HAP-1 (cell line): ENCODE results near the gene TBL3.
"Not testable (repeated sequence)": the region's sequence is repeated elsewhere in the genome, so short reads cannot be mapped to it uniquely, and the experiment has no call there.

Experiments used
- DNase-seq, 2 experiments: peaks; one replicate each; pipeline ENCODE4 v3.0.0-alpha.2; 2016 to 2020; ENCODE audit warnings: low spot score in 2 of 2
- H3K27me3 ChIP-seq: fragments of 250-450 bp; sonication (Bioruptor Pico); 2 replicates; pipeline ENCODE4 v1.5.1; 2020; ENCODE audit warnings: low read depth, mild to moderate bottlenecking, moderate library complexity
- H3K36me3 ChIP-seq: fragments of 250-450 bp; sonication (Bioruptor Pico); replicated peaks from 2 replicates; pipeline ENCODE4 v1.5.1; 2020; ENCODE audit warnings: mild to moderate bottlenecking
- H3K4me1 ChIP-seq: fragments of 250-450 bp; sonication (Bioruptor Pico); 2 replicates; pipeline ENCODE4 v1.5.1; 2020; ENCODE audit warnings: mild to moderate bottlenecking
- H3K4me3 ChIP-seq: fragments of 250-450 bp; sonication (Bioruptor Pico); 2 replicates; pipeline ENCODE4 v1.5.1; 2020; ENCODE audit warnings: mild to moderate bottlenecking, moderate library complexity
- H3K9me3 ChIP-seq: fragments of 250-450 bp; sonication (Bioruptor Pico); 2 replicates; pipeline ENCODE4 v1.5.1; 2020; ENCODE audit warnings: mild to moderate bottlenecking, moderate library complexity
- in situ Hi-C: fragments of 300-500 bp; cut with MboI; formaldehyde crosslinking; loops from 3 replicates; pipeline ENCODE4 v1.14.3; 2020; ENCODE audit warnings: low sequenced_read_pairs, inconsistent platforms, mixed read lengths

The TBL3 gene

DNA sequence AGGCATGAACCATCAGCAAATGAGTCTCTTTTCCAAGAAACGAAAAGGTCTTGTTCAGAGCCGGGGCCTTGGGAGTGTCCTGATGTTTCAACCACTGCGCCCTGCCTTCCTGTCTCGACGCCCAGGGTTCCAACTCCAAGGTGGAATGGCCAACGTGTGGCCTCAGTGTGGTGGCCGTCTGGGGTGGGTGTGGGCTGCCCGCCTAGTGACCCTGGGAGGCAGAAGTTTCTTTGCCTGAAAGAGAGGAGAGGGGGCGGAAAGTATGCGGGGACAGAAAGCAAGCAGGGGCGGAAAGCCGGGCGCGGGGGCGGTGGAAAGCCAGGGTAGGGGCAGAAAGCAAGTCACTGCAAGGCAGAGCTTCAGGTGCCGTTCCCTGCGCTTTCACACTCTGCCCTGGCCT, 32.9 kb upstream of the TBL3 start:
- no peak for DNase-seq
- H3K36me3 ChIP-seq, result peaks cover 19% of the 10 kb centered on the region
- H3K27me3 ChIP-seq, result no peaks in the 10 kb centered on the region
- H3K9me3 ChIP-seq, result no peaks in the 10 kb centered on the region
- in situ Hi-C loops, result no loop called here
- no peak overlapping the region for H3K4me3 ChIP-seq
- peaks cover 6% of the 10 kb centered on the region for H3K4me1 ChIP-seq

DNA sequence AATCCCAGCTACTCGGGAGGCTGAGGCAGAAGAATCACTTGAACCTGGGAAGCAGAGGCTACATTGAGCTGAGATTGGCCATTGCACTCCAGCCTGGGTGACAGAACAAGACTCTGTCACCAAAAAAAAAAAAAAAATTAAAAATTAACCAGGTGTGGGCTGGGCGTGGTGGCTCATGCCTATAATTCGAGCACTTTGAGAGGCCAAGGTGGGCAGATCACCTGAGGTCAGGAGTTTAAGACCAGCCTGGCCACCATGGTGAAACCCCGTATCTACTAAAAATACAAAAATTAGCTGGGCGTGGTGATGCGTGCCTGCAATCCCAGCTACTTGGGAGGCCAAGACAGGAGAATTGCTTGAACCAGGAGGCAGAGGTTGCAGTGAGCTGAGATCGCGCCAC, 32.0 kb upstream of the TBL3 start:
- H3K4me3 ChIP-seq, H3K9me3 ChIP-seq, DNase-seq, H3K27me3 ChIP-seq, H3K4me1 ChIP-seq, in situ Hi-C loops: not testable (repeated sequence)
- peaks cover 19% of the 10 kb centered on the region for H3K36me3 ChIP-seq

DNA sequence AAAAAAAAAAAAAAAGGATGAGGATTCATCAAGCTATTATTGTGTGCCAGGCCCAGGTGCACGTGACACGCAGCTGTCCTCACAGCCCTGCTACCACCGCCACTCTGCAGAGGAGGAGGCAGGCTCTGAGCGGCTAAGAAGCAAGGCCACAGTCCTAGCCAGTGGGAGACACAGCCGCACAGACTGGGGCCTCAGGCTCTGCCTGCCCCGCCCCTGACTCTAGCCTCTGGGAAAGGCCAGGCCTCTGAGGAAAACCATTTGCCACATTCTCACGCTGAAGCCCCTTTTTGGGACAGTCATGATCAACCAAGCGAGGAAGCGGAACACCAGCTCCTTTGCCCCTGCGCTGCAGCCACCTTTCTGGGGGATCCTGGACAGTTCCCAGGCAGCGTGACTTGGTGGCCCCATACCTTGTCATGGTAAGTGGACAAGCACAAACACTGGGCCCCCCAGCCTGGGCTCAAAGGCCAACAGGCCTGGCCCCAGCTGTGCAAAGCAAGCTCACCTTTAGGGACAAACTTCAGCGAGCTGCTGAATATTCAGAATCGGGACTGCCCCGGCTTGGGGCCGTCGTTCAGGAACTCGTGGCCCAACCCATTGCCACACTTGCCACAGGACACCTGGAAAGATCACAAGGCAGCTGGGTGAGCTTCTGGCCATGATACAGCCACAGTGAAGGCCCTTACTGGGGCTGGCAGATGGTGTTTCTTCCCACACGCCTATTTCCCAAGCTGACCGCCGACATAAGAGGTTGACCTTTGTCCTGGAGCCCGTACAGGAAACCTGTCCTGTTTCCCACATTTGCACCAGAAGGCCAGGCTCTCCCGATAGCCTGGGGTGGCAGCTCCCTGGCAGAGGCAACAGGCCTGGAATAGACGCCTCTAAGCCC, 31.3 kb upstream of the TBL3 start:
- in situ Hi-C loops, result no loop called here
- H3K9me3 ChIP-seq, result no peaks in the 10 kb centered on the region
- H3K4me1 ChIP-seq, result peaks cover 8% of the 10 kb centered on the region
- peaks cover 19% of the 10 kb centered on the region for H3K36me3 ChIP-seq
- no peaks in the 10 kb centered on the region for H3K27me3 ChIP-seq
- H3K4me3 ChIP-seq, result no peak overlapping the region
- no peak for DNase-seq

DNA sequence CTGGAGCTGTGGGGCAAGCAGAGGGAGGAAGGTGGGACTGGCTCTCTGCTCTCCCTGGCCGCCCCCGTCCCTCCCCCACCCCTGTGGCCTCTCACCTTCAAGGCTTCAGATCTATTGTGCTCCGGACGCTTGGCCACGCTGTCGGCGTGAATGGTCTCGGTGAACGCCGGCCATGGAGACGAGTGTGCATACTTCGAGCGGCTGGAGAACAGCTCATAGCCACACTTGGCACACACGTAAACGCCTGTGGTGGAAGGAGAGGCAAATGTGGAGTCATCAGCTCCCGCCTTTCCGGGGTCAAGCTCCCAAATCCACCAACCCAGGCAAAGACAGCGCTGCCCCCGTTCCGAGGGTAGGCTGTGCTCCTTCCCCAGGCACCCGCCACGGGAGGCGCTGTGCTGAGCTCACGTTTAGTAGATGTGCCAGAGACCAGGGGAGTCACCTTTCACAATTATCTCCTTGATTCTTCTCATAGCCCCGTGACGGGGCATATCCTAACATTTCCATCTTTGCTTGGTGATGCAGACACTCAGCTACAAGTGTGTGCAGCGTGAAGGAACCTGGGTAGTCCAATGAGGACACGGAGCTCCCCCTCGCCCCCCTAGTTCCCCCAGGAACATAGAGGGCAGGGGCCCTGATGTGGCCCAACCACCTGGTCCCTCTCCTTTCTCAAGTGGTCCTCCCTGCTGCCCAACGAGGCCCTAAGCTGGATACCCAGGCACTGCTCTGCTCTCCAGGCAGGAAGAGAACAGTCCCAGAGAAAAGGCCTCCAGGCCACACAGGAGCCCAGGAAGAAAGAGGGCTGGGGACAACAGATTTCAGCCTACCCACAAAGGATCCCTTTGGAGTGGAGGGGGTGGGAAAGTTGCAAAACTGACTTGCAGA, 30.4 kb upstream of the TBL3 start:
- H3K4me3 ChIP-seq, result no peak overlapping the region; the same call in 1 of the 2 replicates
- no peaks in the 10 kb centered on the region for H3K27me3 ChIP-seq
- DNase-seq, result no peak
- H3K4me1 ChIP-seq, result peaks cover 8% of the 10 kb centered on the region
- in situ Hi-C loops, result no loop called here
- H3K36me3 ChIP-seq, result peaks cover 19% of the 10 kb centered on the region
- no peaks in the 10 kb centered on the region for H3K9me3 ChIP-seq

DNA sequence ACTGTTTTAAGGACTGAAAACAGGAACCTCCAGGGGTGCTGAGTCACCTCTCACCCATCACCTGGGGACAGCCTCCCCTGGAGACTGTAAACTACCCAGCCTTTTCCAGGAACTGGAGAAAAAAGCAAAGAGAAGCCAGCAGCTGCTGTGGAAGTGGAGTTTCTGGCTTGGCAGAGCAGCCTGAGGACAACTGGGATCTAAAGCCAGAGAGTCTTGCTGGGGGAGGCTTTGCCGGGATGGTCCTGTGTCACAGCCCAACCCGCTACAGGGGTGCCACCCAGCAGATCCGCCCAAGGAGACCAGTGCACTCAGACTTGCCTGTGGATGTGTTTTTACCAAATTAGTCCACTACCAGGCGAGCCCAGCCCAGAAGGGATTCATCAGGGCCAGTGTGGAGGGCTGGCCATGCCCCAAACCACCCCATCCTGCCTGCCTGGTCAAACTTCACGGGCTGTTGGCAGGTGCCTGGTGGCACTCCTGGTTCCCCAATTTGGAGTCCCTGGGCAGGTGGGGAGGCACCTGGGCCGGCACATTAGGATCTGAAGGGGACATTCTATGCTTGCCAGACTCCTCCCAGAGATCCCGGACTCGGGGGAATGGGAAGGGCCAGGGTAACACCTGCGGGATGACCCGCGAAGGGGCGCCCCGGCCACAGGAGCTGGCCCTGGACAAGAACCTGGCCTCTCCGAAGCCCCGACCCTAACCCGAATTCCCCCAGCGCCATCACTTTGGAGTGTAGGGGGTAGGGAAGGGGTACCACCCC, 29.6 kb upstream of the TBL3 start:
- in situ Hi-C loops, result no loop called here
- peak overlapping the region; percentile 92 for H3K4me3 ChIP-seq
- no peaks in the 10 kb centered on the region for H3K9me3 ChIP-seq
- H3K4me1 ChIP-seq, result peaks cover 8% of the 10 kb centered on the region
- H3K27me3 ChIP-seq, result no peaks in the 10 kb centered on the region
- no peak for DNase-seq
- H3K36me3 ChIP-seq, result peaks cover 19% of the 10 kb centered on the region

DNA sequence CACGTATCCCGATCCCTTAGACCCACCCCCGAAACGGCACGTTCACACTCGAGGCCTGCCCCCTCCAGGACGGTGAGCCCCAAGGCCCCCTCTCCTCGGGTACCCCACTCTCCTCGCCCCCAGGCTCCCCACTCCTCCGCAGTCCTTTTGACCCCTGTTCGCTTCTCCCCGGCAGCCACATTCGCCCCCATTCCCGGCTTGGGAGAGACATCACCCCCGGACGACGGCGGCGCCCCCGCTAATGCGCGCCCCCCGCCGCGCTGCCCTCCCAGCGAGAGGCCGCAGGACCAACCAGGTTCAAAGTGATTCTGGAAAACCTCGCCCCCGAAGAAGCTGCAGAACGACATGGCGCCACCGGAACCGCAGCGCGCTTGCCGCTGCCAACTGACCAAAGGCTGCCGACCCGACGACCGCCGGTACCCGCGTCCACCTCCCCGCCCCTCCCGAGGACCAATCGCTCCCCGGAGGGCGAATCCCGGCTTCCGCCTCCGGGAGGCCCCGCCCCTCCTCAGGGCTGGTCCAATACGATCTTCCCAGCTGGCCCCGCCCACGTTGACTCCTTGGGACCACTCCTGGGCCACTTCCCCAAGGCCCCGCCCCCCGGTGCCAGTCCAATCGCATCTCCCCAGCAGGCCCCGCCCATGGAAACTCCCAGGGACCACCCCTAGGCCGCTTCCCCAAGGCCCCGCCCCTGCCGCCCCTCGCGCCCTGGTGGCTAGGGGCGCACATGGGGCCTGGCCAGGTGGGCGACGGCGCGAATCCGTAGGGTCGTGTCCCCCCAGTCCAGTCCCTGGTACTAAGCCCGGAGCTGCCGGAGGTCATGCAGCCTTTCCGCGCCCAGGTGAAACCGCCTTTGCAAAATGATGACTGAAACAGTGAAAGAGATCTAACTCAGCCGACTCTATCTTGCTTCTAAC, 28.8 kb upstream of the TBL3 start, which contains the start of gene MSRB1:
TSS of gene MSRB1 (minus strand) at position 390 of the 917 bp plus-strand sequence. CDS start at position 347, 43 bp downstream.
- peak; percentile 98 to 100 for DNase-seq
- Histone ChIP-seq H3K4me3 (peak within 1 kb of the TSS; percentile 92), H3K4me1 (peaks cover 8% of the 10 kb centered on the region)

DNA sequence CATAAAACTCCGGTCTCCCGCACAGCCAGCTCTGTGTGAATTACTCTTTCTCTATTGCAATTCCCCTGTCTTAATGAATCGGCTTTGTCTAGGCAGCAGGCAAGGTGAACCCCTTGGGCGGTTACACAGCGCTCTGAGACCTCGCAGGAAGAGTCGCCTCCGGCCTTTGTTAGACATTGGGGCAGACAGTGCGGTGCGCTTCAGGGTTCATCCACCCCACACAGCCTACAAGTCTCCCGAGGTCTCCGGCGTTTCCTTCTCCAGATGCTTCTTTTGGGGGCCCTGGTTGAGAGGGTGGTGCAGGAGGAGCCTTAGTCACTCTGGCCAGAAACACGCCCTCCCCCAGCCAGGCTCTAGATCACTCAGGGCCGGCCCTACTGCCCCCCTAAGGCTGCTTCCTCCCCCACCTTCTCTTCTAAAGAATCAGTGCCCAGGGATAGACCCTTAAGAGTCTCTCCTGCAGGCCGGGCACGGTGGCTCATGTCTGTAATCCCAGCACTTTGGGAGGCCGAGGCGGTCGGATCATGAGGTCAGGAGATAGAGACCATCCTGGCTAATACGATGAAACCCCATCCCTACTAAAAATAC, 27.1 kb upstream of the TBL3 start:
- H3K4me3 ChIP-seq, result no peak overlapping the region
- DNase-seq, result no peak
- H3K9me3 ChIP-seq, result no peaks in the 10 kb centered on the region
- no peaks in the 10 kb centered on the region for H3K27me3 ChIP-seq
- peaks cover 8% of the 10 kb centered on the region for H3K4me1 ChIP-seq
- H3K36me3 ChIP-seq, result peaks cover 7% of the 10 kb centered on the region; the same call in 1 of the 2 replicates
- in situ Hi-C loops, result no loop called here

More for the DNA sequence above, 28.8 kb upstream of the TBL3 start, which contains the start of gene MSRB1:
- Histone ChIP-seq H3K9me3 (no peaks in the 10 kb centered on the region), H3K36me3 (peaks cover 19% of the 10 kb centered on the region), H3K27me3 (no peaks in the 10 kb centered on the region)
- in situ Hi-C loops, result no loop called here

DNA sequence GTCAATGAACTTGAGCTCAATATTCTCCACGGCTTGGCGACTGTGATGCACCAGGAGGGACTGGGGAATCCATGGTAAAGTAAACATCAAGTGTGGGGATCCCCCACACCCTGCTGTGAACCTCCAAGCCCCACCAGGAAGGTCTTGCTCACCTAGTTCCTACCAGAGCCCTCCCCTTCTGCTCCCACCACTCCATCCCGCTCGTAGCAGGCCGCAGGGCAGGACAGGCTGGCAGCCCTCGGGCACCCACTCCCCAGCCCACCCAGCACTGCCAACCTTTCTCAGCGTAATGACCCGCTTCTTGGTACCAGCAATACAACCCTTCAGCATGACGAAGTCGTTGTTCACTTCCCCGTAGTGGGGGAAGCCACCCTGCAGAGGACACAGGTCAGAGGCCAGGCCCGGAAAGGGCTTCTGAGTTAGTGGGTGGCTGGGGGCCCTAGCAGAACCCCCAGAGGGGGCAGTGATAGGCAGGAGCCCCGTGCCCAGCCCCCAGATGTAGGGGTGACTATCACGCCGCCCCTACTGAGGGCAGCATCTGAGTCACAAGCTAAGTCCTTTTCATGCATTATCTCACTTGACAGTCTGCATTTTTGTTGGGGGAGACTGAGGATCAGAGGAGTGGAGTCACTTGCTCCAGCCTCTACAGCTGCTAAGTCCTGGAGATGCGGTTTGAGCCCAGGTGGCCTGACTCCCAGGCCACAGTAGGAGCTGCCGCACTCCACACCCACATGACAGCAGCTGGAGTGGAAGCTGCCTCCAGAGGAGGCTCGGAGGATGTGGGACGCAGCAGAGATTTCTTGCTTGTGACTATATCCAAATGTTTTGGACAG, 26.1 kb upstream of the TBL3 start:
- DNase-seq, result no peak
- in situ Hi-C loops, result no loop called here
- Histone ChIP-seq H3K9me3 (no peaks in the 10 kb centered on the region), H3K4me1 (peaks cover 8% of the 10 kb centered on the region), H3K27me3 (no peaks in the 10 kb centered on the region), H3K4me3 (no peak overlapping the region), H3K36me3 (peaks cover under 1% of the 10 kb centered on the region; the same call in 1 of the 2 replicates)

DNA sequence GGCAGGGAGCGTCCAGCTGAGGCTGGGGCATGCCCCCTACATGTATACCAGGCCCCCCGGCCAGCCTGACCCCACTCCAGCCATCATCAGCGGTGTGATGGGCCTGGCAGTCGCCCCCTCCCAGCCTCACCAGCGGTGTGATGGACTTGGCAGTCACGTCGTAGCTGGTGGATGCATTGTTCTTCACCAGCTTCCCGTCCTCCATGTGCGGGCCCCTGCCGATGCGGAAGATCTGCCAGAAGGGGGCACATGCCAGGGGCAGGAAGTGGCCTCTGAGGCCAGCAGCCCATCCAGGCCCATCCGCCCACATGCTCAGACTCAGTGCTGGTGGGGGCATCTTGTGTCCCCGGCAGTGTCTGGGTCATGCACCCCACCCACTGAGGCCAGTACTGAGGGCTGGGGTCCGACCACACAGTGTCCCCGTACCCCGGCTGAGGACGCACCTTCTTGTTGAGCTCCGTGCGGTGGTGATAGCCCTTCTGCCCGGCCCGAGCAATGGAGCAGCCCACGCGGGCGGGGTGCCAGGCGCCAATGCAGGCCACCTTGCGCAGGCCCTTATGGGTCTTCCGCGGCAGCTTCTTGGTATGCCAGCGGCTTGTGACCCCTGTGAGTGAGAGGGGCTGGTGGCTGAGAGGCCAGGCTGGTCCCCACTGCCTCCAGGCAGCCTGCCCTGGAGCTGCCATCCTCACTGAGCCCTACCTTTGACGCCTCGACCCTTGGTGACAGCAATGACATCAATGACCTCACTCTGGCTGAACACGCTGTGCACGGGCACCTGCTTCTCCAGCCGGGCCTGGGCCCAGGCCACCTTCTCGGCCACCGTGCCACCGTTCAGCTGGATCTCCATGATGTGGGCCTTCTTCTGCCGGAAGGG, 25.1 kb upstream of the TBL3 start:
- Histone ChIP-seq H3K4me1 (peaks cover 8% of the 10 kb centered on the region), H3K4me3 (no peak overlapping the region), H3K36me3 (no peaks in the 10 kb centered on the region), H3K27me3 (no peaks in the 10 kb centered on the region), H3K9me3 (no peaks in the 10 kb centered on the region)
- in situ Hi-C loops, result no loop called here
- DNase-seq, result no peak

DNA sequence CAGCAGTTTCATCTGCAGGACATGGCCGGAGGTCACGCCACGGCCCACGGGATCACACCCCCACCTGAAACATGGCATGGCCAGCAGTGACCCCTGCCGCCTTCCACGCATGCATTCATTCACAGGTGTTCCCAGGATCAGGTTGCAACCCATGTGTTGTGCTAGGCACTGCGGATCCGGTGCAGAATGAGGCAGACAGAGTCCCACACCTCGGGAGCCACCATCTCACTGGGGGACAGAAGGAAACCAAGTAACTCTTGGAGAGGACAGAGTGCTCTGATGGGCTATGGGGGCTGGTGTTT, 24.5 kb upstream of the TBL3 start:
- H3K36me3 ChIP-seq, result no peaks in the 10 kb centered on the region
- DNase-seq, result no peak
- in situ Hi-C loops, result no loop called here

DNA sequence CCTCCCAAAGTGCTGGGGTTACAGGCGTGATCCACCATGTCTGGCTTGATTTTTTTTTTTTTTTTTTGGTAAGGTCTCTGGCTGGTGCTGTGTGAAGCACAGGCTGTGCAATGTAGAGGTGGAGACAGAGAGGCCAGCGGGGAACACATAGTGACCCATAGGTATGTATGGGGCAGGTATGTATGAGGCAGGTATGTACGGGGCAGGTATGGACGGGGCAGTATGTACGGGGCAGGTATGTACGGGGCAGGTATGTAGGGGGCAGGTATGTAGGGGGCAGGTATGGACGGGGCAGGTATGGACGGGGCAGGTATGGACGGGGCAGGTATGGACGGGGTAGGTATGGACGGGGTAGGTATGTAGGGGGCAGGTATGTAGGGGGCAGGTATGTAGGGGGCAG, 22.3 kb upstream of the TBL3 start:
- Histone ChIP-seq H3K4me1 (peaks cover 3% of the 10 kb centered on the region; the same call in 1 of the 2 replicates), H3K36me3 (no peaks in the 10 kb centered on the region), H3K9me3 (no peaks in the 10 kb centered on the region), H3K27me3 (no peaks in the 10 kb centered on the region), H3K4me3 (no peak overlapping the region)
- in situ Hi-C loops, result no loop called here
- DNase-seq, result no peak

More for the DNA sequence above, 24.5 kb upstream of the TBL3 start:
- Histone ChIP-seq H3K9me3 (no peaks in the 10 kb centered on the region), H3K27me3 (no peaks in the 10 kb centered on the region), H3K4me3 (no peak overlapping the region), H3K4me1 (peaks cover 8% of the 10 kb centered on the region)
